NCI-H146 treated with DMSO at 0.1 percent for 48 hours (cell line): ENCODE results near the gene PSD2.

Experiments used
- DNase-seq: peaks from one replicate; lab custom pipeline; 2025; ENCODE audit not compliant: unreplicated experiment; lab: John Stamatoyannopoulos, UW

Gene PSD2

DNA sequence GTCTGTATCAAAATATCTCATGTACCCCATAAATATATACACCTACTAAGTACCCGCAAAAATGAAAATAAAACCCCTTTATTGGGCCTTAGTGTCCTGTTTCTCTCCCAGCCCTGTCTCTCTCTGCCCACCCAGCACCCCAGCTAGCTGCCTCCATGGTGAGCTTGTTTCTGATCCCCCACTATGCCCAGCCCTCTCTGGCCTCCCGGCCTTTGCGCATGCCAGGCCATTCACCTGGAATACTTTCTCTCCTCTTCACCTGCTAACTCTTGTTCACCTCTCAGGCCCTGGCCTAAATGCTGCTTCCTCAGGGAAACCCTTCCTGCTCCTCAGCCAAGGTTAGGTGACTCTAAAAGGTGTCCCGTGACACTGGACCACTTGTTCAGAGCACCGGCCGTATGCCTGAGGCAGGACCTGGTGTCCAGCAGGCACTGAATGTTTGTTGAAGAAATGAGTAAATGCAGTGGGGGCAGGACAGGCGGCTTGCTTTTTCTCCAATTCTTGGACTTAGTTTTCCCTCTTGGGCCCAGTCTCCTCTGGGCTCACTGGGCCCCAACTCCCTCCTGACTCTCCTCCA is 58.5 kb downstream of the PSD2 start:
- DNase-seq = no peak

DNA sequence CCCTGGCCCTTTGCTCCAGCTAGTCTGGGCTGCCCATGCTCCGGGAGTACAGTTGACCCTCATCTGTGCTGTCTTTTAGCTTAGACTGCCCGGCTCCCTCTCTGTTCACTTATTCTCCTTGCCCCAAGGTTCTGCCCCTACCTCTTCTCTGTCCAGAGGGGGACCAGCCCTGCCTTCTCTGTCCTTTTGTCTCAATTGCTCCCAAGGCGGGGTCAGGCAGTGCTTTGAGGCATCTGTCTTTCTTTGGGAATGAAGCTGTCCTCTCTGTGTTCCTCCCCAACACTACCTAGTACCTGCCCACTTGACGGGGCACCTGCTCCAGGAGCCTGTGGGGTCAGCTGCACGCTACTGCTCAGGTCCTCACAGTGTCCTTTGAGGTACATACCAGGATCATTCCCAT is 59.3 kb downstream of the PSD2 start:
- no peak for DNase-seq

DNA sequence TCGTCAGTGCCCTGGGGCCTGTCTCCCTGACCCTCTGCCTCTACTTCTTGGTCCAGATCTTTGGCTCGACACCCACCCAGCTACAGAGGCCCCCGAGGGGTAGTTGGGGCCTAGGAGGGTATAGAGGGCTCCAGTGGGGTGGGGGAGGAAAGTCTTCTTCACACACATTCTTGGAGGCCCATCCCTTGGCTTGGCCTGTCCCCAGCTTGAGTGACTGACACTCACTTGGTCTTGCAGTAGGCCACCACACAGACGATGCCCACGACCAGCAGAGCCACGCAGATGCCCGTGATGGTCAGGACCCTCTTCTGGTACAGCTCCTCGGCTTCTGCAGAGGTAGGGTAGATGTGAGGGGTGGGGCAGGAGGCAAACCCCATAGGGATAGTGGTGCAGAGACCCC is 59.8 kb downstream of the PSD2 start:
- no peak for DNase-seq

DNA sequence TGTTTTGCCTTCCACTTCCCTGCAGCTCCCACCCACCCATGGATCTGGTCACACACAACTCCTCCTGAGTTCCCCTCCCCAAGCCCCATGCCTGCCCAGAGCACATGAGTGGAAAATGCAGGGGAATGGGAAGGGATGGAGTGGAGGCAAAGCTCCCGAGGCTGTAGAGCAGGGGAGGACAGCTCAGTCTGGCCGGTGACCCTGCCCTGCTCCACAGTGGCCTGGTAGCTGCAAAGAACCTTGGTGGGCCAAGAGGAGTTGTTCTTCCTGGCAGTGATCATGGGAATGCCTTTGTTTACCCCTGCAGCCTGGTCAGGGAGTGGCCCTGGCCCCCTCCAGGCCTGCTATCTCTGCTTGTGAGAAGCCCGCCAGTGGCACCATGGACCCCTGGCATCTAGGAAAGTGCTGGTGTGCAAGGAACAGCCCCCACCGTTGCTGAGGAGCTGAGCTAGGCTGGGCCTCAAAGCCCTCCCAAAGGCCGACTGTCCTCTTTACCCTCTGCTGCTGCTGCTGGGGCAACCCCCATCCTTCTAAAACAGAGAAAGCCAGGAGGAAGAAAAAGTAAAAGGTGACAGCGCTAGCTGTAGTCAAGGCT is 60.4 kb downstream of the PSD2 start:
- no peak for DNase-seq

DNA sequence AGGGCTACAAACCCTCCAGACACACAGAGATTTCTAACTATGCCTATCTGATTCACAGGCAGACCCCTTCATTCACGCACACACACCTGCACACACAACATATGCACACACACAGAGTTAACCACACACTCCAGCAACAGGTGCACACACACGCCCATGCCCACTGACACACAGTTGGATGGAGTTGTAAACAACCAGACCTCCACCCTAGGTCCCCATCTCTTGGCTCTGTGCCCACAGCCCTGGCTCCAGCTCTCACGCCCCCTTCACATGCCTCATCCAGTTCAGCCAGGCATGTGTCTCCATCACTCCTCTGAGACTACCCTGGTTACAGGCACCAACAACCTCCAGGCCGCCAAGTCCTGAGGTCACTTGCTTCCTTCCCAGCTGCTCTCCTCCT is 61.1 kb downstream of the PSD2 start:
- no peak for DNase-seq

DNA sequence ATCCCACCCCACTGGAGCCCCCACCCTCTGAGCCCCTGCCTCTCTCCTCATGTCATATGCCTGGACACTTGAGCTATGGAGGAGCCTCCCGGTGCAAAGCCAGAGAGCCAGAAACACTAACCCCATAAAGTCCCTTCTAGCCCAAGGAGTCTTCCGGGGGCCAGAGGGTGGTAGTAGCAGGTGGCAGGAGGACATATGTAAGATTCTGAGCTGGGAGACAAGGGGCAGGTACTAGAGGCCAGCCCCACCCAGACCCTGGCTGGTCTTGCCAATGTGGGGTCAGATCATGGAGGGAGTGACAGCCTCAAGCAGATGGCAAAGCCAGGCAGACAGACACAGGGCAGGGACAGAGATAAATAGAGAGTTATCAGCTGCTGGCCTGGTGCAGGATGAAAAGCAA is 63.4 kb downstream of the PSD2 start:
- no peak for DNase-seq

DNA sequence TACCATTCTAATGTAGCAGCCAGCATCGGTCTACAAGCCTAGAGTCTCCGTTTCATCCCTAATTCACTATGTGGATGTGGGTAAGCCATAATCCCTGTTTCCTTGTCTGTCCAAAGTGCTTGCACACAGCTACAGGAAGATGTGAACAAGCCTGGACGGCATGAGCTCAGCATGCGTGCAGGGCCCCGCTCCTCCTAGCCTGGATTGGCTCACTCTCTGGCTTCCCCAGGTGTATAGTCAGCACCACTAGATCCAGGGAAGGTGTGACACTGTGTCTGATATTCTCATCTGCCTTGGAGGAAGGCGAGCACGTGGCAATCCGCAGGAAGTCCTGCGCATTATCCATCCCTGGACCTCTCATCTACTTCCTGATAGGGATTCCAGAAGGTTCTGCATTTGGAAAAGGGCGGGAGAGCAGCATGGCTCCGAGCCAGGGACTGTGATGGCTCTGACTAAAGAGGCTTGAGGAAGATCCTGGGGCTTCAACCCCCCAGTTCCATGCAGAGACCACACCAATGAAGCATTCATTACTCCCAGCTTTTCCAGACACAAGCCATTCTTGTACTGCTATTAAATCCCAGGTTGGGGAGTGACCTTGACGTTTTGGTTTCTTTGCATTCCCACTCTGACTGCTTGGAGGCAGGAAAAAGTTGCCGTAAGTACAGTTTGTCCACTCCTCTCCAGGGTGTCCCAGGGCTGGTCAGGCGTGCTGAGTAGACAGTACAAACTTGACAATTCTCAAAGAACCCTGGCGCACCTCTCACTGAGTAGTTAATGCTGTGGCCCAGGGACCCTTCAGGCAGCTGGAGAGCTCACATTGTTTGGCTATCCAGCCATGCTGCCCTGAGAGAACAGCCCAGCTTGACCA is 65.6 kb downstream of the PSD2 start:
- no peak for DNase-seq

DNA sequence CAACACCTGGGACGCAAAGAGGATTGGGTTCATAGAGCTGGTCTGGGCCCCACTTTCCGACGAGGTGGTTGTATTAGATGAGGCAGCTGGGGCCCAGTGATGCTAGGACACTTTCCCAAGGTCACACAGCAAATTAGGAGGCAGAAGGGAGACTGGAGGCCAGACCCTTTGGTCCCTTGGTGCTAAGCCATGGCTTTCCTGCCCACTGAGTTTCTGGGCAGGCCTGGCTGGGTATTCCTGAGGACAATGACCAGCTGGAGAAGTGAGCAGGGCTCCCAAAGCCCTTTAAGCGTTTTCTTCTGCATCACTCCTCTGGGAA is 66.2 kb downstream of the PSD2 start:
- no peak for DNase-seq

DNA sequence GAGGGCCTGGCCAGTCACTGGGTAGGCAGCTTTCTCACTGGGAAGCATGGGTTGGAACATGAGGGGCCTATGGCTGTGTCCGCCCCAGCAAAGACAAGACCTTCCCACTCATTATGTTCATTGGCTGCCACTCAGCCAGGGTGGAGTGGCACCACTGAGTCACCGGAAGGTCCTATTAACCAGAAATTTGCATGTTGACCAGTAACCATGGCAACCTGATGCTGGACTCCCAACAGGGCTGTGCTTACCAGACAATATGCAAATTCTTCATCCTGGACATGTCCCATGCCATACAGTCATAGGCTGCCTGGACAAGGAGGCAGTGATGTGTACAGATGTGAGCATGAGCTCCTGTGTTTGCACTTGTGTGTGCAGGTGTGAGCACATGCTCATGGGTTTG is 66.7 kb downstream of the PSD2 start:
- no peak for DNase-seq

DNA sequence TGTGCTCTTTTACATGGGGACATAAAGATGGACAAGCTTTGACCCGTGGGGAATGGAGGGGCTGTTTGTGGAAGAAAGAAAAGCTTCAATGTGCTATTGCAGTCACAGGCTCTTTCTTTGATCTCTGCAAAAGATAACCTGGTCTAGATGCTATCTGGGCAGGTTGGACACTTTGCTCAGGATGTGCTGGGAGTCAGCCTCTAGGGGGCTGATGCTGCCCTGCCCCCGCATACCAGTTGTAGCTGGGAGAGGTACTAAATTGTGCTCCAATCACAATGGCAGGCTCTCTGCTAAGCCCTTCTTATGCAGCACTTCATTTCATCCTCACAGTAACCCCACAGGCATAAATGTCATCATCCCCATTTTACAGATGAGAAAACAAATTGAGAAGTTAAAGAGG is 67.2 kb downstream of the PSD2 start:
- DNase-seq = no peak

DNA sequence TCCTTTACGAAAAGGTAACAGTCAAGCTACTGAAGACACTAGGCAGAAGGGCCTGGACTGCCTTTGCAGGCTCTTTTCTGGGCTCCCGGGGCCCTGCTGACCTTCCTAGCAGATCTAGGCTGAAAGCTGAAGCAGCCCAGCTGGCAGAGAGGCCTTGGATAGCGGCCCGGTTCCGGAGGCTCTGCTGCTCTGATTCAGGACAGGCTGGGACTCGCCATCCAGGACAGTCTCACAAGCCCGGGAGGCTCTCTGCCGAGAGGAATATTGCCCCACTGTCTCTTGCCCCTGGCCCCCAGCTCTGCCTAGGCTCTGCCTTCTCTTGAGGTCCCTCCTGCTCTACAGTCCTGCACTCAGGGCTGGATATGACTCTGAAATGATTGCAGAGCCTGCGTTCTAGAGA is 67.8 kb downstream of the PSD2 start:
- no peak for DNase-seq

DNA sequence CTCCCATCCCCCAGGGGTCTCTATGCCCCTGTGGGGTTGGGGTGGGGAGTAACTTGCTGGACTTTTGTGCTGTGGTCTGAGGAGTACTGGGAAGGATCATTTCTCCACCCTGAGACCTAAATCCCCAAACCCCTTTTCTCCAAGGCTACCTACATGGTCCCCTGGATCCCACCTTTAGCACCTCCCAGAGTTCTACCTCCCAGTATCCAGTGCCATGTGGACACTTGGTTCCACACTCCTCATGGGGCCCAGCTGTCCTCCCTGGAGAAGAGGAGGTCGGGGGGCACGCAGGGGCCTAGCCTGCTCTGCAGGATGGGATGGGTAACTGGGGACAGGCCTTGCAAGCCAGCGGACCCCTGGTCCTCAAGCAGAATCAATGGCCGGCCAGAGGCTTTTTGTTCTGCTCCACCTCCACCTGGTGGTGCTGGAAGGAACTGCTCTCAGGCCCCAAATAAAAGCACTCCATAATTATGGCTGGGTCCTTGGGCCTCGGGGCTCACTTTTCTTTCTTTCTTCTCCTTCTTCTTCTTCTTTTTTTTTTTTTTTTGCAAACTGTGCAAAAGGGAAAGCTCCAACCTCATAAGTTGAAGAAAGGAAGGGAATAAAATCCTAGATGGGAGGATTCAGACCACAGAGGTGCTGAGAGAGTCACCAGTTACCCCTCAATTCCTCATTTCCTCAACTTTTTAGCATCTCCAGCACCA is 68.4 kb downstream of the PSD2 start:
- DNase-seq = no peak

DNA sequence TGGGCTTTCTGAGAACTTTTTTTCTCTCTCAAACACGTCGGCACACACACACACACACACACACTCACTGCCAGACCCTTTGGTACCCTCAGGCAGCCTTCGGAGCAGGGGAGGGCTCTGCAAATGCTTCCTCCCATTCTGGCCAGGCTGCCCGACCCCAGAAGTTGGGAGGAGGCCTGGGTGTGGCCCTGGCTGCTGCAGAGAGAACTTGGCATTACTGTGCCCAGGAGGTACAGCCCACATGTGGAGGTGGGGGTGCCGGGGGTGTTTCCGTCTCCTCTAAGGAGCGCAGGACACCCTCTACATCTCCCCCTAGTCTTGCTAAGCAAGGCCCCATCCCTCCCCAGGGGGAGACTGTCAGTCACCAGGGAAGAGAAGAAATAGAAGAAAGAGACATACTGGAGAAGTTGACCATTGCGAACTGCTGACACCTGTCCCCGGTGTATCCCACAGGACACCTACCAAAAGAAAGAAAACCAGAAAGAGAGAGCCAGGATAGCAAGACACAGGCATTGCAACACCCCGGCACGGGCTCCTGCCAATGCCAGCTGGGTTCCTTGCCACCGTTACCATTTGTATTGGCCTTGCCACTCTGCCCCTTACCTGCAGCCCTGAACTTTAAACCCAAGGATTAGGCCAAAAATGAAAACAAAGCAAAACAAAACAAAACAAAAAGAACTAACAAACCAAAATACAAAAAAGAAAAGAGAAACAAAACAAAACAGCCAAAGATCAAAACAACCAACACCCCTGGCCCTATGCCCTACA is 69.3 kb downstream of the PSD2 start:
- no peak for DNase-seq

DNA sequence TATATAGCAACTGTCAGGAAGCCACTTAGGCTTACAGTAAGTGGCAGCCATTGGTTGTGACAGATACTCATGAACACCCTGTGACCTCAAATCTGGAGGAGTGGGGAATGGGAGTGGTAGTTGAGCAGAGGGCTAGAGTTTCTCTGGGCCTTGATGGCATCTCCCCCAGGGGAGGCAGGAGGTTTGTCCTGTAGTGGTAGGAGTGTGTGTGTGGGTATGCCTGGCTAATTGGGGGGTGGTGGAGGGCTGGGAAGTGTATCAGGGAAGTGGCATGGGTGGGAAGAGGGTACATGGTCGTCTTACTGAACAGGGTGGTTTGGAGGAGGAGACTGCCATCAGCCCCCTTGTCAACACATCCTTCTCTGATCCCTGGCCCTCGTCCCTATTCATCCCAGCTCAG is 71.5 kb downstream of the PSD2 start:
- DNase-seq = no peak

DNA sequence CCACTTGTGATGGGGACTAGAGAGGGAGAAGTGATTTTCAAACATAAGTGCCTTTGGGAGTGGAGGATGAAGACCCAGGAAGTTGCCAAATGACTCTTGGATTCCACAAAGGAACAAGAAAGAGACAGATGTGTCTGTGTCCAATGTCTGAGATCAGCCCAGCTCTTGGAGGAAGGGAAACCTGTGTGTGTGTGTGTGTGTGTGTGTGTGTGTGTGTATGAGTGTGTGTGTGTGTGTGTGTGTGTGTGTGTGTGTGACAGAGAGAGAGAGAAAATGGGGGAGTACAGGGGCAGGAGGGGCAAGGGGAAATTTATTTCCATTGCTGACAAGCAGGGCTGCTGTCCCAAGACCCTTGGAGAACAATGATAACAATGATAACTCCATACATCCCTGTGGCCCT is 72.0 kb downstream of the PSD2 start:
- DNase-seq = no peak

DNA sequence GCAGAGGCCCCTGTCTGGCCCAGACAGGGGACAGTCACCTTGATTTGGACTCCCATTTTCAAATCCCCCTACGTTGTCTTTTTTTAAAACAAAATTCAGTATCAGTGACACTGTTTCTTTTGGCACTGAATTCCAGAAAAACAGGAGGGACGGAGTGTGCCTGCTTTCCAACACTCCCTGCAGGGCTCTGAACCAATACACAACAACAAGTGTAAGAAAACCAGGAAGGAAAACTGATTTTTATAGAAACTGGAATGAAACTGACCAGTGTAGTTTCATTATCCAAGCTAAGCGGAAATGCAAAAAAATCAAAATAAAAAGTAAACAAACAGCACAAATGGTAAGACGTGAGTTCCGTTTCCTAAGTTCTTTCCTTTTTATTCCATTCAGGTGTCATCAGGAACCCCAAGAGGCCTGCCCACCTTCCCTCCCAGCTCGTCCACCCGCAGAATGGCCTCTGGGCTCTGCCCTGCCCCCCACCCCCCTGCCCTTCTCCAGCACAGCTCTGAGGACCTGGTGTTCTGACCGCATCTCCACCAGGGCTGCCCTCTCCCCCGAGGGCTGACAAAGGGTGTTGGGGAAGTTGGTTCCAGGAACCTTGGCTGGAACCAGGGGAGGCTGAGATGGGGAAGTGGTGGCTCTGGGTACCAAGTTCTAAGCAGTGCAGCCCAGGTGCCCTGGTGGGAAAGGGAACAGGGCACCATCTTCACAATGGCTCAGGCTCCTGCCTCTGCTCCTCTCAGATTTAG is 73.6 kb downstream of the PSD2 start:
- DNase-seq = no peak

DNA sequence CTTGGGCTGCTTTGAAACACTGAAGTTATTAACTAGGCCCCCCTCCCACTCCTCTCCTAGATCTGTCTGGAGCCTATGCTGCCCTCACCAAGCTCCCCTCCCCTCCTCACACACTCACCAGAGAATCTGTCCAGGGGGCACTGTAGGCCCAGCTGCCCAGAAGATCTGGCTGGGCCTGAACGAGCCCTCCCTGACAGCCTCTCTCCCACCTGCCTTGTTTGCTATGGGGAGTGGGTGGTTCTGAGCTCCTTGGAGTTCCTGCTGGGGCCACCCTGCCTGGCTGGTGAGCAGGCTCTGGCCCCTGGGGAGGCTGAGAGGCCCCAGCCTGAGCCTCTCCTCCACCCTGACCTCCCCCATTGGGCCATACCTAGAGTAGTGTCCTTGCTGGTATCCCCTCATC is 75.1 kb downstream of the PSD2 start:
- no peak for DNase-seq

DNA sequence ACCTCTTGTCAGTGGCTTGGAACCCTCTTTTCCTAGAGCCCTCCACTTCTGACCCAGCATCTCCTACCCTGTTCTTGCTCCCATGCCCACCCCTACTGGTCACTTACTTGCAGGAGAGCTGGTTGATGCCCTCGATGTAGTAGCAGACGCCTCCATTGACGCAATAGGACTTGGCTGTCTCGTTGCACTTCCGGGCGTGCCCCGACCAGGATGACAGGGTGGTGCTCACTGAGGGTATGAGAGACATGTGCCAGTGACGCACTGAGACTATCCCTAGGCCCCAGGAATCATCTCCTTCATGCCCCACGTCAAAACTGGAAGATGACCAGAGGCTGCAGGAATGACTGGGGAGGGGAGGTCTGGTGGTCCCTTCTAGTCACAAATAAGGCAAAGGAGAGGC is 76.0 kb downstream of the PSD2 start:
- DNase-seq = no peak

DNA sequence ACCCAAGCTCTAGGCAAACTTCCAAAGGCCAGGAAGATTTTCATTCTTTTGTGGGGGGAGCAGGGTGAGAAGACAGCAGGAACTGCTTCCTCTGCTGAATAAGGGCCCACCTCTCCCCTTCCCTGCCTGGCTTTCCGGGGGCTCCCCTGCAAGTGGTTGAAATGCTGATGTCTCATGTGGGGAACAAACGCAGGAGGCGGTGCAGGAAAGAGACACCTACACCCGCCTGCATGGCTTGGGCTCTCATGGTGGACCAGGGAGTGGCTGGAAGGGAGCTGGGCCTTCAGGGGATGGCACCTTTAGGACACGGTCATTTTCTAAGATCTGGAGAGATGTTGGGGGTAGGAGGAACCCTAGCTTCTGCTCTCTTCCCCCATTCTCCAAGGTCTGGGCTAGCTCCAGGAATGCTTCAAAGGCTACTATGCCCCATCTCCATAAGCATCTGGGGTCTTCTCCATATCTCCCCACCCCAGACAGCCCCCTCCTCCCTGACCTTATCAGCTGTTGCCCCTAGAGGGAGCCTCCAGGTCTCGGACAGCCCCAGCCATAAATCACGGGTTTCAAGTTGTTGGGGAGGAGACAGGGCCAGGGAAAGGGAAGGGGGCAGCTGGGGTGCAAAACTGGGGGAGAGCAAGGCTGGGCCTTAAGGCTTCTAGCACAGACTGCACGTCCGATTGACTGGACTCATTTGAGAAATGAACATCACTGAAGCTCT is 76.6 kb downstream of the PSD2 start:
- no peak for DNase-seq
